T-cell (primary cell): ENCODE measurements around the gene TOMM7. TPM values are rescaled to one million over a fixed set of nuclear protein-coding genes. Genes with fewer than 3 reads are reported as not detected.
"Not testable (repeated sequence)": the region's sequence is repeated elsewhere in the genome, so short reads cannot be mapped to it uniquely, and the experiment has no call there.

Experiments used
- ATAC-seq, 4 experiments: fragments of 200-7000 bp in 3 of 4; fragments of 150-1000 bp in 1 of 4; cut with Tn5 transposase; replicated peaks in 1 of 4; 1 replicate in 3 of 4; 2 replicates in 1 of 4; pipeline ENCODE4 v1.10.0; 2021; ENCODE audit warnings: moderate library complexity in 3 of 4, mild to moderate bottlenecking in 2 of 4, moderate number of reproducible peaks in 1 of 4
- CTCF ChIA-PET, 2 donors: fragments of 300-600 bp; sonication (Branson Sonifier 250); formaldehyde crosslinking; loops; one replicate each; lab custom pipeline; 2022; ENCODE audit warnings: antibody characterized with exemption in 2 of 2; lab: Charles Lee
- POLR2A ChIA-PET, 2 donors: fragments of 300-600 bp; sonication (Branson Sonifier 250); formaldehyde crosslinking; loops; one replicate each; lab custom pipeline; 2022; ENCODE audit warnings: antibody characterized with exemption in 2 of 2; lab: Charles Lee
- DNase-seq, 35 experiments: peaks; one replicate each; pipeline versions ENCODE4 v3.0.0 to v3.0.0-alpha.2; 2013 to 2023
- H3K27ac ChIP-seq: one replicate; pipeline ENCODE4 v1.5.1; 2013; ENCODE audit warnings: low read length
- H3K27me3 ChIP-seq, 2 experiments: replicated peaks in 1 of 2; 1 replicate in 1 of 2; 2 replicates in 1 of 2; pipeline versions ENCODE4 v1.6.1 to v1.7.0; 2013; ENCODE audit warnings: low read length in 1 of 2, mixed read lengths in 1 of 2; ENCODE audit not compliant: control insufficient read depth in 2 of 2, insufficient read depth in 2 of 2; ENCODE audit errors: extremely low read depth in 1 of 2
- H3K36me3 ChIP-seq, 2 donors: 1 replicate in 1 of 2; 2 replicates in 1 of 2; pipeline versions ENCODE4 v1.6.1 to v1.7.0; 2013; ENCODE audit warnings: low read length in 1 of 2; ENCODE audit not compliant: control insufficient read depth in 2 of 2, insufficient read depth in 1 of 2; ENCODE audit errors: extremely low read depth in 1 of 2
- H3K4me1 ChIP-seq, 2 experiments: 1 replicate in 1 of 2; 2 replicates in 1 of 2; pipeline versions ENCODE4 v1.6.1 to v1.7.0; 2013; ENCODE audit warnings: low read length in 2 of 2, mixed read lengths in 1 of 2; ENCODE audit not compliant: insufficient read depth in 2 of 2, control insufficient read depth in 1 of 2; ENCODE audit errors: extremely low read depth in 1 of 2
- H3K4me3 ChIP-seq, 2 donors: 1 replicate in 1 of 2; 2 replicates in 1 of 2; pipeline versions ENCODE4 v1.5.1 to v1.7.0; 2013; ENCODE audit warnings: mild to moderate bottlenecking in 2 of 2, low read length in 1 of 2, moderate library complexity in 1 of 2; ENCODE audit not compliant: control insufficient read depth in 1 of 2; ENCODE audit errors: extremely low read depth in 1 of 2
- H3K9me3 ChIP-seq: 2 replicates; pipeline ENCODE4 v1.7.0; 2013
- H3K27ac Mint-ChIP-seq, 2 donors: one replicate each; pipeline ENCODE4 v1.8.0; 2020 to 2021; ENCODE audit warnings: mild to moderate bottlenecking in 2 of 2, mixed read lengths in 2 of 2
- H3K27me3 Mint-ChIP-seq, 2 donors: one replicate each; pipeline ENCODE4 v1.8.0; 2021 to 2022; ENCODE audit warnings: mixed read lengths in 2 of 2
- H3K36me3 Mint-ChIP-seq: one replicate; pipeline ENCODE4 v1.8.0; 2021; ENCODE audit warnings: mixed read lengths
- H3K4me1 Mint-ChIP-seq, 3 donors: one replicate each; pipeline ENCODE4 v1.8.0; 2020 to 2022; ENCODE audit warnings: mixed read lengths in 3 of 3, mild to moderate bottlenecking in 1 of 3
- H3K4me3 Mint-ChIP-seq, 3 donors: one replicate each; pipeline ENCODE4 v1.8.0; 2020 to 2022; ENCODE audit warnings: mild to moderate bottlenecking in 3 of 3, mixed read lengths in 3 of 3, moderate library complexity in 3 of 3
- H3K9me3 Mint-ChIP-seq, 3 donors: one replicate each; pipeline ENCODE4 v1.8.0; 2020 to 2022; ENCODE audit warnings: mixed read lengths in 3 of 3
- WGBS: methylation state at CpG from one replicate; pipeline ENCODE4 v1.1.5; 2013; ENCODE audit warnings: missing lambda C conversion rate; ENCODE audit not compliant: insufficient coverage; 5-methylcytosine and 5-hydroxymethylcytosine counted together
- total RNA-seq, 35 experiments: library from RNA in 6 of 35; stranded (reverse) in 6 of 35; fragments of 120-200 nt in 1 of 35; gene quantifications; one replicate each; pipeline versions ENCODE4 v1.2.1 to v1.2.4 and lab custom pipeline; 2013 to 2026

TOMM7 gene
- total RNA-seq, 5 donors from 2014 or later (not counting 1 experiment from before 2014, with no cell fraction given) = 532 to 695 (median 613) TPM

DNA sequence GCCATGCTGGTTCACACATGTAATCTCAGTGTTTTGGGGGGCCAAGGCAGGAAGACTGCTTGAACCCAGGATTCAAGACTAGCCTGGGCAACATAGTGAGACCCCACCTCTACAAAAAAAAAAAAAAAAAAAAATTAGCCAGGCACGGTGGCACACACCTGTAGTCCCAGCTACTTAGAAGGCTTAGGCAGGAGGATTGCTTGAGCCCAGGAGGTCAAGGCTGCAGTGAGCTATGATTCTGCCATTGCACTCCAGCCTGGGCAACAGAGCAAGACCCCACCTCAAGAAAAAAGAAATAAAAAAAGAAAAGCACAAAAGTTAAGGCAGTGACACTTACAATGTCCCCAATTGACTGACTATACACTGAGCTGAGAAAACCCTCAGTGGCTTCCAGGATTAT is 27.7 kb upstream of the TOMM7 start:
- POLR2A ChIA-PET, H3K4me3 Mint-ChIP-seq, DNase-seq, H3K4me3 ChIP-seq, H3K36me3 Mint-ChIP-seq, H3K27me3 ChIP-seq, H3K9me3 ChIP-seq, H3K9me3 Mint-ChIP-seq, H3K27me3 Mint-ChIP-seq, ATAC-seq, H3K36me3 ChIP-seq, H3K27ac Mint-ChIP-seq, H3K27ac ChIP-seq: not testable (repeated sequence)
- CTCF ChIA-PET = interaction anchor here in 1 of 2 donors (1.1 kb wide), 1 partner anchor 65 kb away, joined by 3 read pairs; no protein-coding TSS in a partner anchor
- H3K4me1 ChIP-seq = peaks cover 4 to 19% of the 10 kb centered on the region in 2 experiments
- WGBS = no CpG with 5 or more reads among the region's 1 CpG
- H3K4me1 Mint-ChIP-seq = peaks cover 10 to 15% (median 12%) of the 10 kb centered on the region in 3 donors

DNA sequence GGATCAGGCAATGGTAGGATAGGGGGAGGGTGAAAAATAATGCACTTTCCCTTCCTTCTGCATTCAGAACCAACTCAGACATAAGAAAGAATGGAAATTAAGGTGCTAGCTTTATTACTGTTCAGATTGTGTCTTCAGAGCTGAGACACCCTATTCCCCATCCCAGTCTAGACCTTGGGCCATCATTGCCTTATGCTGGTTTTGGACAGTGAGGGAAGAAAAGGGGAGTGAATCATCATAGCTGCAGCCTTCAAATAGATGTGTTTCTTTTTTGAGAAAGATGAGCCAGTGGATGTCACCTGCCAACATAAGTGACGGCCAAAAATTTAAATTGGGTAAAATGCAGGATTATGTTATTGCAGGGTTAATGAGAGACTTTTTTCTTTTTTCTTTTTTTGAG is 27.0 kb upstream of the TOMM7 start:
- WGBS = no CpG with 5 or more reads among the region's 1 CpG
- Mint-ChIP-seq H3K9me3 (no peaks in the 10 kb centered on the region), H3K36me3 (no peaks in the 10 kb centered on the region), H3K4me1 (peaks cover 6 to 7% (median 6%) of the 10 kb centered on the region in 3 donors), H3K27me3 (peaks cover 1 to 4% of the 10 kb centered on the region in 2 donors), H3K27ac (no peak overlapping the region), H3K4me3 (no peak overlapping the region)
- Histone ChIP-seq H3K27ac (no peak overlapping the region), H3K4me3 (no peak overlapping the region), H3K36me3 (no peaks in the 10 kb centered on the region), H3K9me3 (no peaks in the 10 kb centered on the region), H3K27me3 (peaks cover 0 to 6% of the 10 kb centered on the region in 2 experiments), H3K4me1 (peaks cover 0 to 12% of the 10 kb centered on the region in 2 experiments)
- ATAC-seq (no peak), DNase-seq (no peak)
- ChIA-PET POLR2A (interaction anchor here in 1 of 2 donors (0.6 kb wide), 1 partner anchor 47 kb away, joined by 8 read pairs; no protein-coding TSS in a partner anchor), CTCF (interaction anchor here in 1 of 2 donors (0.6 kb wide), 1 partner anchor 1601 kb away, joined by 3 read pairs; no protein-coding TSS in a partner anchor)

DNA sequence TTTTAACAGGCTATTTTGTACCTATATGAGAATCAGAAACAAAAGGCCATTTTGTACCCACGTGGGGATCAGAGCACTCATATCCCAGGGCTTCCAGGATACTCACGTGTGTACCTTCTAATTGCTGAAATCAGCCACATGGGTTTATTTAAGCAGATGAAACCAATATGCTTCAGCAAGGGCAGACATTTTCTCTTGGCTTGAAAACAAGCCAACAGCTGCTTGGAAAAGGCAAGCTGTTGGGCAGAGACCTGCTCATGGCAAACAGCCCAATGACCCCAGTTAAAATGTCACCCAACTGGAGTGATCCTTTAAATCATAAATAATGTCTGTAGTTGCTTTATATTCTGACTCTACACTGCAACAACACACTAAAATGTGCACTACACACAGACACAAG is 26.5 kb upstream of the TOMM7 start:
- H3K27ac ChIP-seq = no peak overlapping the region
- H3K27me3 Mint-ChIP-seq = peaks cover 1 to 4% of the 10 kb centered on the region in 2 donors
- CTCF ChIA-PET = no interaction called here
- H3K9me3 ChIP-seq = no peaks in the 10 kb centered on the region
- H3K36me3 Mint-ChIP-seq = no peaks in the 10 kb centered on the region
- no peak overlapping the region for H3K4me3 ChIP-seq
- peaks cover 0 to 7% of the 10 kb centered on the region in 2 experiments for H3K4me1 ChIP-seq
- no peak for DNase-seq
- WGBS = 49% methylated on average over 2 of the region's 2 CpGs
- no peaks in the 10 kb centered on the region for H3K36me3 ChIP-seq
- no peak overlapping the region for H3K27ac Mint-ChIP-seq
- ATAC-seq = no peak
- H3K4me3 Mint-ChIP-seq = no peak overlapping the region
- H3K27me3 ChIP-seq = peaks cover 0 to 6% of the 10 kb centered on the region in 2 experiments
- peaks cover 6% of the 10 kb centered on the region in 3 donors for H3K4me1 Mint-ChIP-seq
- POLR2A ChIA-PET = interaction anchor here in 1 of 2 donors (0.6 kb wide), 1 partner anchor 47 kb away, joined by 8 read pairs; no protein-coding TSS in a partner anchor
- no peaks in the 10 kb centered on the region for H3K9me3 Mint-ChIP-seq

DNA sequence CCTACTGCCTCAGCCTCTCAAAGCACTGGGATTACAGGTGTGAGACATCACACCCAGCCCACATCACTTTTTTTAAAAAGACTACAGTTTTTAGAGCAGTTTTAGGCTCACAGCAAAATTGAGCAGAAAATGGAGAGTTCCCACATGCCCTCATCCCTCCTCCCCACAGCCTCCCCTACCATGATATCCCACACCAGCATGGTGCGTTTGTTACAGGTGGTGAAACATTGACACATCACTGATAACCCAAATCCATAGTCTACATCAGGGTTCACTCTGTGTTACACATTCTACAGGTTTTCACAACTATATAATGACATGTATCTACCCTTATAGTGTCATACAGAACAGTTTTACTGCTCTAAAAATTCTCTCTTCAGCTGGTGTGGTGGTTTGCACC is 24.3 kb upstream of the TOMM7 start:
- 89% methylated on average over 1 of the region's 1 CpG for WGBS

DNA sequence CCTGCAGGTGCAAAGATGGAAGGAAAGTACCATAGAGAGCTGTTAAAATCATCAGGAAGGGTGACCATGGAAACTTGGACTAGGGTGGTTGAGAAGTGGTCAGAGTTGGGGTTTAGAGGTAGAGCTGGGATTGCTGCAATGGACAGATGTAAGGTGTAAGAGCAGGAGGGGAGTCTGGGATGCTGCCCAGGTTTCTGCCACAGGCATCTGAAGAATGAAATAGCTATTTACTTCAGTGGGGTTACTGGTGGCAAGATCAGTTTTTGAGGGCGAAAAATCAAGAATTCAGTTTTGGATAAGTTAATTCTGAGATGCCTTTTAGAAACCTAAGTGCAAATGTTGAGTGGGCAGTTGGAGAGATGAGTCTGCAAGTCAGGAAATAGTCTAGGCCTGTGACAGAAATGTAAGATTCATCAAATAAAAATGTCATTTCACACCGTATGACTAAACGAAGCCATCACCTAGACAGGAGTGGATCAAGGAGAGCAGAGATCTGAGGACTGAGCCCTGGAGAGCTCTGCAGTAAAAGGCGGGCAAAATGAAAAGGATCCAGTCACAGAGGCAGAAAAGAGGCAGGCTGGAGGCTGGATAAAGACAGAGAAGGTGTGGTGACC is 22.7 kb upstream of the TOMM7 start:
- Histone ChIP-seq H3K27ac (no peak overlapping the region), H3K4me1 (no peaks in the 10 kb centered on the region), H3K36me3 (no peaks in the 10 kb centered on the region), H3K27me3 (peaks cover 0 to 3% of the 10 kb centered on the region in 2 experiments), H3K4me3 (no peak overlapping the region), H3K9me3 (no peaks in the 10 kb centered on the region)
- H3K4me1 Mint-ChIP-seq = no peaks in the 10 kb centered on the region
- no peak overlapping the region for H3K27ac Mint-ChIP-seq
- H3K27me3 Mint-ChIP-seq = peaks cover 0 to 4% of the 10 kb centered on the region in 2 donors
- WGBS = 90% methylated on average over 3 of the region's 4 CpGs
- ATAC-seq = no peak
- DNase-seq = no peak
- H3K36me3 Mint-ChIP-seq = no peaks in the 10 kb centered on the region
- POLR2A ChIA-PET = interaction anchor here in 1 of 2 donors (0.6 kb wide), 1 partner anchor 28 kb away, joined by 3 read pairs; no protein-coding TSS in a partner anchor
- CTCF ChIA-PET = no interaction called here
- no peak overlapping the region for H3K4me3 Mint-ChIP-seq
- H3K9me3 Mint-ChIP-seq = no peaks in the 10 kb centered on the region

More for the DNA sequence above, 24.3 kb upstream of the TOMM7 start:
- no peak for DNase-seq
- H3K27me3 ChIP-seq = peaks cover 0 to 6% of the 10 kb centered on the region in 2 experiments
- Mint-ChIP-seq H3K4me1 (no peaks in the 10 kb centered on the region), H3K9me3 (no peaks in the 10 kb centered on the region), H3K27me3 (peaks cover 0 to 4% of the 10 kb centered on the region in 2 donors), H3K27ac (no peak overlapping the region), H3K36me3 (no peaks in the 10 kb centered on the region), H3K4me3 (no peak overlapping the region)
- H3K4me1 ChIP-seq = no peaks in the 10 kb centered on the region
- H3K4me3 ChIP-seq = no peak overlapping the region
- CTCF ChIA-PET = interaction anchor here (0.5 to 1.2 kb wide), 4 partner anchors 208 to 736 kb away, joined by 3 to 6 read pairs (median 4); no protein-coding TSS in a partner anchor
- no peaks in the 10 kb centered on the region for H3K9me3 ChIP-seq
- no peak overlapping the region for H3K27ac ChIP-seq
- no peak for ATAC-seq
- POLR2A ChIA-PET = no interaction called here
- no peaks in the 10 kb centered on the region for H3K36me3 ChIP-seq

DNA sequence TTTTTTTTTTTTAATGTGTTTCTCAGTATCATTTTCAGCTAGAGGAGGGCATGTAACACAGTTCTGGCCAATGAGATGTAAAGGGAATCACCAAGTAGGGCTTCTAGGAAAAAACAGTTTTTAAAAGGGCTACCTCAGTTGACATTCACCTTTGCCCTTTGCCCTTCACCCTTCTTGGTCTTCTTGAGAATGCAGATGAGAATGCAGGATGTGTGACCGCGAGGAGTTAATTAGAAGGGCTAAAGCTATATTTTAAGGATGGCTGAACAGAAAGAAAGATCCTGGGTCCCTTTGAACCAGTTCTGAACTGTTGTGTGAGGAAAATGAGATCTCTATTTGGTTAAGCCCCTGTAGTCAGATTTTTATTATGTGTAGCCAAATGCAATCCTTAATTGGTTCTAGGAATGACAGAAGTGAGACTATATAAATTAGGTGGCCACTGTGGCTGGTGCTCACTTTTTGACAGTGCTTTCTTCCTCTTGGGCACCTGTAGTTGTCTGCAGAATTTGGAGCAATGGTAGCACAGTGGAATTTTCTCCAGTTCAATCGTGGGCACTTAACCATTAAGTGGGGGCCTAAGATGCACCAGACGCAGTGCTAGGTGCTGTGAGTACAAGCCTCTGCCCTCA is 21.1 kb upstream of the TOMM7 start:
- H3K27me3 Mint-ChIP-seq = peaks cover 3 to 7% of the 10 kb centered on the region in 2 donors
- H3K4me3 ChIP-seq = no peak overlapping the region
- no peaks in the 10 kb centered on the region for H3K4me1 ChIP-seq
- no peak overlapping the region for H3K4me3 Mint-ChIP-seq
- no peaks in the 10 kb centered on the region for H3K36me3 Mint-ChIP-seq
- ATAC-seq (no peak), DNase-seq (no peak)
- H3K4me1 Mint-ChIP-seq = no peaks in the 10 kb centered on the region
- ChIA-PET POLR2A (no interaction called here), CTCF (no interaction called here)
- no peak overlapping the region for H3K27ac ChIP-seq
- H3K27me3 ChIP-seq = peaks cover 0 to 9% of the 10 kb centered on the region in 2 experiments
- no peaks in the 10 kb centered on the region for H3K9me3 ChIP-seq
- 66% methylated on average over 4 of the region's 4 CpGs for WGBS
- no peaks in the 10 kb centered on the region for H3K9me3 Mint-ChIP-seq
- H3K27ac Mint-ChIP-seq = no peak overlapping the region
- no peaks in the 10 kb centered on the region for H3K36me3 ChIP-seq
